Lung (tissue), 11 donors: ENCODE measurements around the gene TUBB8B. TPM values are rescaled to one million over a fixed set of nuclear protein-coding genes. Genes with fewer than 3 reads are reported as not detected.
"Not testable (repeated sequence)": the region's sequence is repeated elsewhere in the genome, so short reads cannot be mapped to it uniquely, and the experiment has no call there.

Experiments used
- ATAC-seq: fragments of 200-7000 bp; cut with Tn5 transposase; one replicate; pipeline ENCODE4 v1.9.1; 2020; ENCODE audit warnings: moderate number of reproducible peaks; ENCODE audit not compliant: insufficient read depth, low FRiP score
- DNase-seq, 3 donors: peaks; one replicate each; pipeline ENCODE4 v3.0.0-alpha.2; 2013 to 2017
- H3K27ac ChIP-seq, 2 donors: one replicate each; pipeline ENCODE4 v1.5.1; 2013; ENCODE audit warnings: mild to moderate bottlenecking in 2 of 2, moderate library complexity in 2 of 2, control low read depth in 1 of 2, inconsistent platforms in 1 of 2, low read depth in 1 of 2, low read length in 1 of 2
- H3K27me3 ChIP-seq, 3 donors: one replicate each; pipeline ENCODE4 v1.5.1; 2013; ENCODE audit warnings: low read length in 2 of 3; ENCODE audit not compliant: control insufficient read depth in 3 of 3, insufficient read depth in 3 of 3
- H3K36me3 ChIP-seq, 4 donors: one replicate each; pipeline ENCODE4 v1.5.1; 2013; ENCODE audit warnings: low read length in 4 of 4, mild to moderate bottlenecking in 1 of 4, moderate library complexity in 1 of 4; ENCODE audit not compliant: control insufficient read depth in 4 of 4, insufficient read depth in 4 of 4
- H3K4me1 ChIP-seq, 5 donors: one replicate each; pipeline ENCODE4 v1.5.1; 2013; ENCODE audit warnings: low read length in 5 of 5, mild to moderate bottlenecking in 2 of 5, moderate library complexity in 1 of 5; ENCODE audit not compliant: control insufficient read depth in 5 of 5, insufficient read depth in 5 of 5
- H3K4me3 ChIP-seq: one replicate; pipeline ENCODE4 v1.5.1; 2013; ENCODE audit warnings: mild to moderate bottlenecking, control low read depth, moderate library complexity
- H3K9ac ChIP-seq, 2 donors: one replicate each; pipeline ENCODE4 v1.5.1; 2013; ENCODE audit warnings: low read length in 2 of 2, control low read depth in 1 of 2; ENCODE audit not compliant: insufficient read depth in 1 of 2
- H3K9me3 ChIP-seq, 4 donors: one replicate each; pipeline ENCODE4 v1.5.1; 2013; ENCODE audit warnings: low read length in 3 of 4, mild to moderate bottlenecking in 1 of 4, moderate library complexity in 1 of 4; ENCODE audit not compliant: control insufficient read depth in 4 of 4, insufficient read depth in 3 of 4
- WGBS, 2 donors: extraction: QIAGEN DNeasy Blood & Tissue Kit; methylation state at CpG; one replicate each; pipeline ENCODE4 v1.1.7; 2013; 5-methylcytosine and 5-hydroxymethylcytosine counted together
- polyA plus RNA-seq, 2 donors: library from polyadenylated mRNA; stranded (reverse); fragments of 200-250 nt; gene quantifications; one replicate each; pipeline ENCODE4 v1.2.1, GENCODE V29; 2013
- small RNA-seq: library from RNA; depleted of rRNA; stranded (forward); fragments of <200 nt; gene quantifications from one replicate; pipeline ENCODE3, GENCODE V24; 2014; ENCODE audit warnings: low replicate concordance
- total RNA-seq, 2 donors: library from RNA; depleted of rRNA in 1 of 2; stranded (reverse); fragments of >200 nt in 1 of 2; gene quantifications; one replicate each; pipeline ENCODE4 v1.2.1, GENCODE V29; 2014 to 2021
- donor health status: Bipolar disorder and iron deficiency.
- donor health status: healthy.
- donor health status: DM: yes; HTN: yes; CAD: no.

Gene TUBB8B
- total and polyA plus RNA-seq, 4 donors, result 0.38 to 0.47 TPM; not detected in 2

DNA sequence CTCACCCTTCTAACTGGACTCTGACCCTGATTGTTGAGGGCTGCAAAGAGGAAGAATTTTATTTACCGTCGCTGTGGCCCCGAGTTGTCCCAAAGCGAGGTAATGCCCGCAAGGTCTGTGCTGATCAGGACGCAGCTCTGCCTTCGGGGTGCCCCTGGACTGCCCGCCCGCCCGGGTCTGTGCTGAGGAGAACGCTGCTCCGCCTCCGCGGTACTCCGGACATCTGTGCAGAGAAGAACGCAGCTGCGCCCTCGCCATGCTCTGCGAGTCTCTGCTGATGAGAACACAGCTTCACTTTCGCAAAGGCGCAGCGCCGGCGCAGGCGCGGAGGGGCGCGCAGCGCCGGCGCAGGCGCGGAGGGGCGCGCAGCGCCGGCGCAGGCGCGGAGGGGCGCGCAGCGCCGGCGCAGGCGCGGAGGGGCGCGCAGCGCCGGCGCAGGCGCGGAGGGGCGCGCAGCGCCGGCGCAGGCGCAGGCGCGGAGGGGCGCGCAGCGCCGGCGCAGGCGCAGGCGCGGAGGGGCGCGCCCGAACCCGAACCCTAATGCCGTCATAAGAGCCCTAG lies 38.7 kb downstream of the TUBB8B start:
- not testable (repeated sequence) for DNase-seq
- WGBS, 2 donors, result 76 to 78% methylated on average over 28 to 36 of the region's 75 CpGs

DNA sequence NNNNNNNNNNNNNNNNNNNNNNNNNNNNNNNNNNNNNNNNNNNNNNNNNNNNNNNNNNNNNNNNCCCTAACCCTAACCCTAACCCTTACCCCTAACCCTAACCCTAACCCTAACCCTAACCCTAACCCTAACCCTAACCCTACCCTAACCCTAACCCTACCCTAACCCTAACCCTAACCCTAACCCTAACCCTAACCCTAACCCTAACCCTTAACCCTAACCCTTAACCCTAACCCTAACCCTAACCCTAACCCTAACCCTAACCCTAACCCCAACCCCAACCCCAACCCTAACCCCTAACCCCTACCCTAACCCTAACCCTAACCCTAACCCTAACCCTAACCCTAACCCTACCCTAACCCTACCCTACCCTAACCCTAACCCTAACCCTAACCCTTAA lies 39.5 kb downstream of the TUBB8B start:
- not testable (repeated sequence) for H3K9me3 ChIP-seq, H3K36me3 ChIP-seq, H3K27me3 ChIP-seq, H3K4me1 ChIP-seq, DNase-seq, H3K9ac ChIP-seq, H3K4me3 ChIP-seq, H3K27ac ChIP-seq, ATAC-seq

More for the DNA sequence above, 38.7 kb downstream of the TUBB8B start:
- ATAC-seq, H3K4me3 ChIP-seq, H3K27me3 ChIP-seq, H3K9ac ChIP-seq, H3K4me1 ChIP-seq, H3K36me3 ChIP-seq, H3K9me3 ChIP-seq, H3K27ac ChIP-seq: not testable (repeated sequence)

Small RNAs within 50 kb of the gene (small RNA-seq; reads per million reads assigned to genes)
- gene AP001005.2, result not detected

Other genes starting within 250 kb of the TUBB8B start
- gene USP14, start 108.9 kb upstream of the TUBB8B start, total RNA-seq, result 10 to 100 TPM; 39.8 to 41.2 TPM
- 10 to 100 TPM; 22.8 to 23.5 TPM for gene USP14, start 108.9 kb upstream of the TUBB8B start, polyA plus RNA-seq
- 100 to 1,000 TPM in 1 of 2 donors, 10 to 100 TPM in 1; 22.8 to 109 TPM for gene THOC1, start 218.4 kb upstream of the TUBB8B start, total RNA-seq
- 10 to 100 TPM; 12.1 to 40.4 TPM for gene THOC1, start 218.4 kb upstream of the TUBB8B start, polyA plus RNA-seq